Measurements from ENCODE around the gene C1QTNF7.

C1QTNF7 gene

GRCh38 chr4:15436513-15436912, 8.7 kb downstream of the C1QTNF7 start:
- POLR2A ChIA-PET = no interaction called here
- no peaks in the 10 kb centered on the region for H3K36me3 ChIP-seq (ENCODE audit: control insufficient read depth in 4 of 4, insufficient read depth in 4 of 4, low read length in 3 of 4)
- no peaks in the 10 kb centered on the region for H3K9me3 ChIP-seq (ENCODE audit: control extremely low read depth in 1 of 5, control insufficient read depth in 4 of 5, insufficient read depth in 2 of 5, low read depth in 1 of 5, low read length in 4 of 5)
- H3K27ac ChIP-seq (ENCODE audit: insufficient read depth in 1 of 2, low read depth in 1 of 2, low read length in 2 of 2, poor library complexity in 1 of 2, severe bottlenecking in 2 of 2) = no peak overlapping the region
- no peak overlapping the region for H3K4me3 ChIP-seq (ENCODE audit: control insufficient read depth in 1 of 7, extremely low read depth in 1 of 7, insufficient read depth in 4 of 7, low read depth in 2 of 7, low read length in 6 of 7)
- H3K27me3 ChIP-seq (replicated peaks in 2 of 5; ENCODE audit: control insufficient read depth in 4 of 5, insufficient read depth in 5 of 5, low read length in 4 of 5) = no peaks in the 10 kb centered on the region
- no CpG with 5 or more reads among the region's 2 CpGs for WGBS (ENCODE audit: insufficient coverage)
- DNase-seq = peak in 2 of 3 donors; percentile 40 to 46
- CTCF ChIA-PET = interaction anchor here (0.8 to 1.7 kb wide), 2 partner anchors 20 to 21 kb away, joined by 3 to 4 read pairs; no protein-coding TSS in a partner anchor
- H3K4me1 ChIP-seq (ENCODE audit: control extremely low read depth in 1 of 4, control insufficient read depth in 4 of 4, insufficient read depth in 4 of 4, low read length in 3 of 4) = peaks cover 0 to 14% (median 7%) of the 10 kb centered on the region in 4 experiments

GRCh38 chr4:15438939-15439524, 11.2 kb downstream of the C1QTNF7 start:
- H3K27ac ChIP-seq (ENCODE audit: insufficient read depth in 1 of 2, low read depth in 1 of 2, low read length in 2 of 2, poor library complexity in 1 of 2, severe bottlenecking in 2 of 2) = no peak overlapping the region
- CTCF ChIA-PET = no interaction called here
- no peaks in the 10 kb centered on the region for H3K27me3 ChIP-seq (replicated peaks in 2 of 5; ENCODE audit: control insufficient read depth in 4 of 5, insufficient read depth in 5 of 5, low read length in 4 of 5)
- POLR2A ChIA-PET = no interaction called here
- no peak for DNase-seq
- H3K9me3 ChIP-seq (ENCODE audit: control extremely low read depth in 1 of 5, control insufficient read depth in 4 of 5, insufficient read depth in 2 of 5, low read depth in 1 of 5, low read length in 4 of 5) = peaks cover 0 to 3% (median 0%) of the 10 kb centered on the region in 5 experiments
- peaks cover 0 to 14% (median 7%) of the 10 kb centered on the region in 4 experiments for H3K4me1 ChIP-seq (ENCODE audit: control extremely low read depth in 1 of 4, control insufficient read depth in 4 of 4, insufficient read depth in 4 of 4, low read length in 3 of 4)
- no peaks in the 10 kb centered on the region for H3K36me3 ChIP-seq (ENCODE audit: control insufficient read depth in 4 of 4, insufficient read depth in 4 of 4, low read length in 3 of 4)
- H3K4me3 ChIP-seq (ENCODE audit: control insufficient read depth in 1 of 7, extremely low read depth in 1 of 7, insufficient read depth in 4 of 7, low read depth in 2 of 7, low read length in 6 of 7) = no peak overlapping the region
- WGBS (ENCODE audit: insufficient coverage) = 100% methylated on average over 1 of the region's 2 CpGs

GRCh38 chr4:15443371-15444160, 15.7 kb downstream of the C1QTNF7 start:
- ChIA-PET POLR2A (no interaction called here), CTCF (no interaction called here)
- Histone ChIP-seq H3K4me3 (ENCODE audit: control insufficient read depth in 1 of 7, extremely low read depth in 1 of 7, insufficient read depth in 4 of 7, low read depth in 2 of 7, low read length in 6 of 7) (no peak overlapping the region), H3K27ac (ENCODE audit: insufficient read depth in 1 of 2, low read depth in 1 of 2, low read length in 2 of 2, poor library complexity in 1 of 2, severe bottlenecking in 2 of 2) (no peak overlapping the region), H3K36me3 (ENCODE audit: control insufficient read depth in 4 of 4, insufficient read depth in 4 of 4, low read length in 3 of 4) (no peaks in the 10 kb centered on the region), H3K27me3 (replicated peaks in 2 of 5; ENCODE audit: control insufficient read depth in 4 of 5, insufficient read depth in 5 of 5, low read length in 4 of 5) (no peaks in the 10 kb centered on the region), H3K4me1 (ENCODE audit: control extremely low read depth in 1 of 4, control insufficient read depth in 4 of 4, insufficient read depth in 4 of 4, low read length in 3 of 4) (peaks cover 0 to 11% (median 4%) of the 10 kb centered on the region in 4 experiments), H3K9me3 (ENCODE audit: control extremely low read depth in 1 of 5, control insufficient read depth in 4 of 5, insufficient read depth in 2 of 5, low read depth in 1 of 5, low read length in 4 of 5) (peaks cover 0 to 3% (median 0%) of the 10 kb centered on the region in 5 experiments)
- no peak for DNase-seq
- 100% methylated on average over 2 of the region's 2 CpGs for WGBS (ENCODE audit: insufficient coverage)

DNA sequence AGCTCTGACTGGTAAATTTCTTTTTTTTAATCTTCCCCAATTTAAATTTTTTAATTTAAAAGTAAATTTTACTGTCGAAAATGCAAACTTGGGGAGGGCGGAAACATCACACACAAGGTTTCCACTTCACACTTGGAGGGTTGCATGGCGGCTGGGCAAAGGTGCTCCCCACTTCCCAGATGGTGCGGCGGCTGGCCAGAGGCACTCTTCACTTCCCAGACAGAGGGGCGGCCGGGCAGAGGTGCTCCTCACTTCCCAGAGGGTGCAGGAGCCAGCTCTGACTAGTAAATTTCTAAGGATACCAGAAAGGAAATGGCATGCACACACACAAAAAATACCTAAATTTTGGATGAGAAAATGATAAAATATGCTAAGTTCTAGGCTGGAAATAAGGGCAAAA, 16.4 kb downstream of the C1QTNF7 start:
- CTCF ChIA-PET = interaction anchor here (1.6 kb wide), 1 partner anchor 14 kb away, joined by 3 read pairs; no protein-coding TSS in a partner anchor
- no peaks in the 10 kb centered on the region for H3K36me3 ChIP-seq (ENCODE audit: control insufficient read depth in 4 of 4, insufficient read depth in 4 of 4, low read length in 3 of 4)
- WGBS (ENCODE audit: insufficient coverage) = 100% methylated on average over 5 of the region's 7 CpGs
- no peak for DNase-seq
- POLR2A ChIA-PET = no interaction called here
- H3K4me3 ChIP-seq (ENCODE audit: control insufficient read depth in 1 of 7, extremely low read depth in 1 of 7, insufficient read depth in 4 of 7, low read depth in 2 of 7, low read length in 6 of 7) = no peak overlapping the region
- peaks cover 0 to 3% (median 0%) of the 10 kb centered on the region in 5 experiments for H3K9me3 ChIP-seq (ENCODE audit: control extremely low read depth in 1 of 5, control insufficient read depth in 4 of 5, insufficient read depth in 2 of 5, low read depth in 1 of 5, low read length in 4 of 5)
- H3K4me1 ChIP-seq (ENCODE audit: control extremely low read depth in 1 of 4, control insufficient read depth in 4 of 4, insufficient read depth in 4 of 4, low read length in 3 of 4) = peaks cover 0 to 11% (median 4%) of the 10 kb centered on the region in 4 experiments
- no peaks in the 10 kb centered on the region for H3K27me3 ChIP-seq (replicated peaks in 2 of 5; ENCODE audit: control insufficient read depth in 4 of 5, insufficient read depth in 5 of 5, low read length in 4 of 5)
- H3K27ac ChIP-seq (ENCODE audit: insufficient read depth in 1 of 2, low read depth in 1 of 2, low read length in 2 of 2, poor library complexity in 1 of 2, severe bottlenecking in 2 of 2) = no peak overlapping the region

DNA sequence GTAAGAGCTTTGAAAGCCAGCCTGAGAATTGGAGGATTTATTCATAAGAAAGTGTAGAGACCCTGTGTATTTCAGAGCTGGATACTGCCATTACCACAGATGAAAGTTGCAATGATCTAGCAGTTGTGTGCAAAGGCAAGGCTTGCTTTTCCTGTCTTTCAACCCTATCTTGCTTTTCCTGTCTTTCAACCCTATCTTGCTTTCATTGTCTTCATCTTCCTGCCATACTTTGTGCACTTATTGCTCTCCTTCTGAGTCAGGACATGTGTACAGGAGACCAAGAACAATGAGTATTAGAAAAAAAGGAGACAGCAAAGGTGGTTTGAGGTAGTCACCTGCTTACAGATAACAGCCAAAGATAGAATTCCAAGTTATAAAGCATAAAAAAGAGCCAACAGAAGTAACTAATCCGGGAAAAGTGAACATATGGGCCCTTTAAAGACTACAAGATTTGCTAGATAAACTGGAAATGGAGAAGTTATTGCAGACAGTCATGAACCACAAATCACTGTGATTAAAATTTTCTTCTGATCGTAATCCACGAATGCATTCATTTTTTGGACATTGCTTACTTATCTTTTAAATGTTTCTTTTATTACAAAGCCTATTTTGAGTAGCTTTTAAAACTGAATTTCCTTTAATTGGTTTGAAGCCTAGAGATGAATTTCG, 17.2 kb downstream of the C1QTNF7 start:
- no peak overlapping the region for H3K4me3 ChIP-seq (ENCODE audit: control insufficient read depth in 1 of 7, extremely low read depth in 1 of 7, insufficient read depth in 4 of 7, low read depth in 2 of 7, low read length in 6 of 7)
- peaks cover 0 to 3% (median 0%) of the 10 kb centered on the region in 5 experiments for H3K9me3 ChIP-seq (ENCODE audit: control extremely low read depth in 1 of 5, control insufficient read depth in 4 of 5, insufficient read depth in 2 of 5, low read depth in 1 of 5, low read length in 4 of 5)
- no peak overlapping the region for H3K27ac ChIP-seq (ENCODE audit: insufficient read depth in 1 of 2, low read depth in 1 of 2, low read length in 2 of 2, poor library complexity in 1 of 2, severe bottlenecking in 2 of 2)
- DNase-seq = peak in 2 of 3 donors; percentile 25 to 42
- peaks cover 0 to 11% (median 4%) of the 10 kb centered on the region in 4 experiments for H3K4me1 ChIP-seq (ENCODE audit: control extremely low read depth in 1 of 4, control insufficient read depth in 4 of 4, insufficient read depth in 4 of 4, low read length in 3 of 4)
- no peaks in the 10 kb centered on the region for H3K36me3 ChIP-seq (ENCODE audit: control insufficient read depth in 4 of 4, insufficient read depth in 4 of 4, low read length in 3 of 4)
- ChIA-PET POLR2A (no interaction called here), CTCF (interaction anchor here (1.6 kb wide), 1 partner anchor 14 kb away, joined by 3 read pairs; no protein-coding TSS in a partner anchor)
- no peaks in the 10 kb centered on the region for H3K27me3 ChIP-seq (replicated peaks in 2 of 5; ENCODE audit: control insufficient read depth in 4 of 5, insufficient read depth in 5 of 5, low read length in 4 of 5)
- WGBS (ENCODE audit: insufficient coverage) = 0% methylated on average over 1 of the region's 4 CpGs

DNA sequence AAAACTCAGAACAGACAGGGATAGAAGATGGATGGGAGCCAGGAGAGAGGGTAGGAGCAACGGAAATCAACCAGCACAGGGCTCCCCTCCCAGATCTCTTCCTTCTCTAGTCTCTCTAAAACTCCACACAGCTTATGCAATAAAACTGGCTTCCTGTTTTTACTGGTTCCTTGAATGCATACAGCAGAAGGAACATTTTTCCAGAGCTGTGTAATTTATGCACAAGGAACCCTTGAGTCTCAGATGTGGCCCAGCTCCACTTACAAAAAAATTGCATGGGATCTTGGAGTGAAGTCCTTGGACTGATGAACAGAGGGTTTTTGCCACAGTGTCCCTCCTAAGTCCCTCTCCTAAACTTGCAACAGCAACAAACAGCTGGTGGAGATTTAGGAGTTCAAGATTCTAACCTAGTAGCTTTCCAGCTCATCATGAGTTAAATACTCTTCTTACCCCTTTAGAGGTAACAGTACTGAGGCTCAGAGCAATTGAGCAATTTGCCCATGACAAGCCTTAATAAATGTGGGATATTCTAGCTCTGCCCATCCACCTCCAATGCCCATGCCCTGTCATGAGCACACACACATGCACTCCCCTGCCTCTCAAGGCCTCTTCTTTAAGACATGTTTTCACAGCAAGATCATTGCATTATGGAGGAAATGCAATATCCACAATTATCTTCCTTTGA, 23.5 kb downstream of the C1QTNF7 start:
- Histone ChIP-seq H3K4me1 (ENCODE audit: control extremely low read depth in 1 of 4, control insufficient read depth in 4 of 4, insufficient read depth in 4 of 4, low read length in 3 of 4) (peaks cover 13 to 25% (median 18%) of the 10 kb centered on the region in 4 experiments), H3K36me3 (ENCODE audit: control insufficient read depth in 4 of 4, insufficient read depth in 4 of 4, low read length in 3 of 4) (no peaks in the 10 kb centered on the region), H3K27ac (ENCODE audit: insufficient read depth in 1 of 2, low read depth in 1 of 2, low read length in 2 of 2, poor library complexity in 1 of 2, severe bottlenecking in 2 of 2) (no peak overlapping the region), H3K4me3 (ENCODE audit: control insufficient read depth in 1 of 7, extremely low read depth in 1 of 7, insufficient read depth in 4 of 7, low read depth in 2 of 7, low read length in 6 of 7) (peak overlapping the region in 2 of 7 experiments; percentile 10 to 28), H3K27me3 (replicated peaks in 2 of 5; ENCODE audit: control insufficient read depth in 4 of 5, insufficient read depth in 5 of 5, low read length in 4 of 5) (no peaks in the 10 kb centered on the region), H3K9me3 (ENCODE audit: control extremely low read depth in 1 of 5, control insufficient read depth in 4 of 5, insufficient read depth in 2 of 5, low read depth in 1 of 5, low read length in 4 of 5) (no peaks in the 10 kb centered on the region)
- CTCF ChIA-PET = interaction anchor here (0.5 to 1.1 kb wide), 4 partner anchors 17 to 220 kb away, joined by 3 to 4 read pairs (median 4); partner anchors contain the start of gene CC2D2A
- WGBS (ENCODE audit: insufficient coverage) = no CpG with 5 or more reads among the region's 1 CpG
- DNase-seq = peak in 2 of 3 donors; percentile 13 to 24
- POLR2A ChIA-PET = no interaction called here

All from common myeloid progenitor, CD34-positive (primary cell).